NB4 (cell line): Measurements from ENCODE around the gene LDLRAD4.

Source experiments
- CTCF ChIP-seq: IDR thresholded peaks from one replicate; pipeline ENCODE4 v1.5.1; 2012; ENCODE audit warnings: low read depth, low read length
- MYC ChIP-seq: IDR thresholded peaks from 2 replicates; pipeline ENCODE4 v1.6.1; 2011; ENCODE audit warnings: low read depth, low read length

- no peak for TF ChIP-seq MYC
- no peak for TF ChIP-seq CTCF
Measured at GRCh38 chr18:13589316-13589715, 370.8 kb downstream of the LDLRAD4 start.
